Ishikawa (cell line): ENCODE data around the gene FDPS.

Experiments
- CEBPB ChIP-seq: IDR thresholded peaks from 2 replicates; pipeline ENCODE4 v1.6.1; 2012
- CREB1 ChIP-seq: IDR thresholded peaks from 2 replicates; pipeline ENCODE4 v1.6.1; 2012; ENCODE audit warnings: low read depth
- EGR1 ChIP-seq: IDR thresholded peaks from 2 replicates; pipeline ENCODE4 v1.6.1; 2012
- EP300 ChIP-seq: IDR thresholded peaks from 2 replicates; pipeline ENCODE4 v1.6.1; 2012; ENCODE audit warnings: borderline replicate concordance
- FOXM1 ChIP-seq: IDR thresholded peaks from 2 replicates; pipeline ENCODE4 v1.6.1; 2012; ENCODE audit warnings: low read depth, borderline replicate concordance
- MAX ChIP-seq: IDR thresholded peaks from 2 replicates; pipeline ENCODE4 v1.6.1; 2012
- NFIC ChIP-seq: IDR thresholded peaks from 2 replicates; pipeline ENCODE4 v1.6.1; 2012
- RAD21 ChIP-seq: IDR thresholded peaks from 2 replicates; pipeline ENCODE4 v1.6.1; 2012; ENCODE audit warnings: low read depth
- TAF1 ChIP-seq: IDR thresholded peaks from 2 replicates; pipeline ENCODE4 v1.6.1; 2012; ENCODE audit warnings: low read depth, mild to moderate bottlenecking
- TCF12 ChIP-seq: IDR thresholded peaks from 2 replicates; pipeline ENCODE4 v1.6.1; 2012; ENCODE audit warnings: low read depth
- TEAD4 ChIP-seq: IDR thresholded peaks from 2 replicates; pipeline ENCODE4 v1.6.1; 2012
- YY1 ChIP-seq: IDR thresholded peaks from 2 replicates; pipeline ENCODE4 v1.6.1; 2012; ENCODE audit warnings: low read depth
- ZBTB7A ChIP-seq: IDR thresholded peaks from 2 replicates; pipeline ENCODE4 v1.6.1; 2012; ENCODE audit warnings: low read depth
- TF ChIP-seq, protein P1 (sequence below): IDR thresholded peaks from 2 replicates; pipeline ENCODE4 v1.6.1; 2012; ENCODE audit warnings: low read depth, mild to moderate bottlenecking

Gene FDPS

GRCh38 chr1:155301342-155301841 lies 7.3 kb upstream of the FDPS start, which contains the start of gene PKLR:
Gene PKLR (minus strand): TSS chr1:155301438. CDS start chr1:155301395, 43 bp downstream.
- TF ChIP-seq EP300 (no peak), TAF1 (no peak), CEBPB (no peak), MAX (no peak)
- TF ChIP-seq, protein P1, sequence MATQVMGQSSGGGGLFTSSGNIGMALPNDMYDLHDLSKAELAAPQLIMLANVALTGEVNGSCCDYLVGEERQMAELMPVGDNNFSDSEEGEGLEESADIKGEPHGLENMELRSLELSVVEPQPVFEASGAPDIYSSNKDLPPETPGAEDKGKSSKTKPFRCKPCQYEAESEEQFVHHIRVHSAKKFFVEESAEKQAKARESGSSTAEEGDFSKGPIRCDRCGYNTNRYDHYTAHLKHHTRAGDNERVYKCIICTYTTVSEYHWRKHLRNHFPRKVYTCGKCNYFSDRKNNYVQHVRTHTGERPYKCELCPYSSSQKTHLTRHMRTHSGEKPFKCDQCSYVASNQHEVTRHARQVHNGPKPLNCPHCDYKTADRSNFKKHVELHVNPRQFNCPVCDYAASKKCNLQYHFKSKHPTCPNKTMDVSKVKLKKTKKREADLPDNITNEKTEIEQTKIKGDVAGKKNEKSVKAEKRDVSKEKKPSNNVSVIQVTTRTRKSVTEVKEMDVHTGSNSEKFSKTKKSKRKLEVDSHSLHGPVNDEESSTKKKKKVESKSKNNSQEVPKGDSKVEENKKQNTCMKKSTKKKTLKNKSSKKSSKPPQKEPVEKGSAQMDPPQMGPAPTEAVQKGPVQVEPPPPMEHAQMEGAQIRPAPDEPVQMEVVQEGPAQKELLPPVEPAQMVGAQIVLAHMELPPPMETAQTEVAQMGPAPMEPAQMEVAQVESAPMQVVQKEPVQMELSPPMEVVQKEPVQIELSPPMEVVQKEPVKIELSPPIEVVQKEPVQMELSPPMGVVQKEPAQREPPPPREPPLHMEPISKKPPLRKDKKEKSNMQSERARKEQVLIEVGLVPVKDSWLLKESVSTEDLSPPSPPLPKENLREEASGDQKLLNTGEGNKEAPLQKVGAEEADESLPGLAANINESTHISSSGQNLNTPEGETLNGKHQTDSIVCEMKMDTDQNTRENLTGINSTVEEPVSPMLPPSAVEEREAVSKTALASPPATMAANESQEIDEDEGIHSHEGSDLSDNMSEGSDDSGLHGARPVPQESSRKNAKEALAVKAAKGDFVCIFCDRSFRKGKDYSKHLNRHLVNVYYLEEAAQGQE: no peak

DNA sequence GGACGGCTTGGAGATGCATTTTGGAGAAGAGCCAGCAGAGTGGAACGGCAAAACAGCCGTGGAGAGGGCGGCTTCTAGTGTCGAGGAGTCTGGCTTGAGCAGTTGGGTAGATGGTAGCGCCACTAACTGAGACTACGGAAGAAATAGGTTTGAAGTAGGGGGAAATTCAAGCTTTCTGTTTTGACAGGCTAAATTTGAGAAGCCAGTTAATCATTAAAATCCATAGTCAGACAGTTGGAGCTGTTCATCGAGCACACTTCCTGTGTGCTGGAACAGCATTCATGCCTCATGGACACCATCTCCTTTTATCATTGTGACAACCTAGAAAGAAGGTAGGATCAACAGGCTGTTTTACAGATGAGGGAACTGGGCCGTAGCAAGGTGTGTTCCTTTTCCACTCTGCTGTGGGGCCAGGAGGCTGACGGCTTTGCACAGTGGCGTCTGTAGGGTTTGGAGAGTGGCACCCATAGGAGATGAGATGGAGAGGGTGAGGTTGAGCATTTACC lies 4.1 kb upstream of the FDPS start:
- TF ChIP-seq, protein P1: no peak
- no peak for TF ChIP-seq TCF12
- TF ChIP-seq YY1: no peak
- no peak for TF ChIP-seq TAF1
- TF ChIP-seq CEBPB: no peak
- no peak for TF ChIP-seq FOXM1
- TF ChIP-seq CREB1: no peak

DNA sequence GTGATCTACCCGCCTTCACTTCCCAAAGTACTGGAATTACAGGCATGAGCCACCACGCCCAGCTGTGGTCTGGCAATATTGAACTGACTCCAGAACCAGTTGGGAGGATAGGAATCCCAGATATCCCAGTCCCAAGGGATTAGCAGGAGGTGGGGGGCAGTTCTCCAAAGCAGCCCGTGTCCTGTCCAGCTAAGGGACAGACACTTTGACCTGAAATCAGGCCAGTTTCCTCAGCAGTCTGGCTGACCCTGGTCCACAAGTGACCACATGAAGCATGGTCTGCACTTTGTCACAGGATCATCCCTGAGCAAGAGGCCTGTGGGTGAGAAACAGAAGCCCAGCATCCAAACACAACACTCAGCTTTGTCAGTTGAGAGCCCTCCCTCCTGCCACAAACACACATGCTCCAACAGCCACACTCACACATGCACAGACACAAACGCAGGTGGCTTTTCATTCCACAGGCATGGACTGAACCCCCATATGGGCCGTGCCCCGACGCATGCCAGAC lies 2.7 kb upstream of the FDPS start:
- TF ChIP-seq EGR1 (no peak), CREB1 (no peak), EP300 (no peak), TEAD4 (no peak), MAX (no peak), RAD21 (no peak), FOXM1 (no peak), NFIC (no peak)
- TF ChIP-seq, protein P1: no peak

GRCh38 chr1:155307247-155307740 lies 1.4 kb upstream of the FDPS start:
- TF ChIP-seq ZBTB7A: no peak
- TF ChIP-seq TAF1: no peak
- peak; percentile 24; the same call in 1 of the 2 replicates for TF ChIP-seq RAD21
- TF ChIP-seq, protein P1: no peak
- TF ChIP-seq EP300: no peak
